OCI-LY3 (cell line): ENCODE measurements around the gene NME5.

Experiments
- CTCF ChIP-seq: fragments of 200-600, 300-600 bp; sonication (generic); IDR thresholded peaks from 2 replicates; pipeline ENCODE4 v1.5.1; 2014; ENCODE audit warnings: antibody characterized with exemption, low read length, low read depth
- EZH2phosphoT487 ChIP-seq: fragments of 200-600 bp; shearing (Covaris generic); IDR thresholded peaks from 2 replicates; pipeline ENCODE4 v1.6.1; 2018; ENCODE audit warnings: antibody characterized with exemption, mixed run types, low read depth

DNA sequence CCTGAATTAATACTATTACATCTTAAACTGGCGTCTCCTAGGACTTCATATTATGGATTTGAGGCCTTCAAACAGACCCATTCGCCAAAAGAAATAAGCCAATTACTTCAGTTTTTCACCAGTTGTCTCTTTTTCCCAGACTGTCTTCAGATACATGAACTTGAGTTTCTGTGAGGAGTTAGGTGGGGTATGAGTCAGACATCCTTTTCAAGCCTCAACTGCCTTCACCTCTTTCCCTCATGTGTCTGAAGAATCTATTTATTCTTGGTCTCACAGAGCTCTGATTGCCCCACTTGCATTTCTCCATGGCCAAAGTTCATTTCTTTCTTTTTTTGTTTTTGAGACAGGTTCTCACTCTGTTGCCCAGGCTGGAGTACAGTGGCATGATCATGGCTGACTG is 42.9 kb downstream of the NME5 start:
- no peak for TF ChIP-seq CTCF
- TF ChIP-seq EZH2phosphoT487 = no peak
